CD8-positive, alpha-beta memory T cell (primary cell): ENCODE data around the gene CACNA1C. TPM values are rescaled to one million over a fixed set of nuclear protein-coding genes. Genes with fewer than 3 reads are reported as not detected.

ENCODE experiments used
- CTCF ChIA-PET: fragments of 350-600 bp; sonication (Branson Sonifier 250); formaldehyde crosslinking; loops from one replicate; lab custom pipeline; 2021; ENCODE audit warnings: antibody characterized with exemption; lab: Charles Lee
- POLR2A ChIA-PET: fragments of 350-600 bp; sonication (Branson Sonifier 250); formaldehyde crosslinking; loops from one replicate; lab custom pipeline; 2021; ENCODE audit warnings: antibody characterized with exemption; lab: Charles Lee
- DNase-seq, 5 donors: peaks; one replicate each; pipeline versions ENCODE4 v3.0.0 to v3.0.0-alpha.2; 2020 to 2022; ENCODE audit warnings: mixed read lengths in 1 of 5
- H3K27ac ChIP-seq: one replicate; pipeline ENCODE4 v1.7.0; 2013; ENCODE audit warnings: low read depth, mild to moderate bottlenecking, low read length, moderate library complexity
- H3K27me3 ChIP-seq: 2 replicates; pipeline ENCODE4 v1.7.0; 2013; ENCODE audit warnings: low read length, mild to moderate bottlenecking; ENCODE audit not compliant: insufficient read depth, poor library complexity, severe bottlenecking
- H3K36me3 ChIP-seq: 2 replicates; pipeline ENCODE4 v1.7.0; 2013; ENCODE audit warnings: mild to moderate bottlenecking, low read length, moderate library complexity; ENCODE audit not compliant: insufficient read depth
- H3K4me1 ChIP-seq: 2 replicates; pipeline ENCODE4 v1.7.0; 2013; ENCODE audit warnings: mild to moderate bottlenecking, low read length, moderate library complexity; ENCODE audit not compliant: insufficient read depth
- H3K4me3 ChIP-seq: 2 replicates; pipeline ENCODE4 v1.7.0; 2013; ENCODE audit warnings: mild to moderate bottlenecking, low read length
- H3K9me3 ChIP-seq: 2 replicates; pipeline ENCODE4 v1.7.0; 2013; ENCODE audit warnings: mild to moderate bottlenecking, low read length
- H3K27ac Mint-ChIP-seq, 8 donors: one replicate each; pipeline ENCODE4 v1.8.0; 2020 to 2021; ENCODE audit warnings: mixed read lengths in 8 of 8, mild to moderate bottlenecking in 6 of 8, inconsistent platforms in 3 of 8, moderate library complexity in 3 of 8
- H3K27me3 Mint-ChIP-seq, 2 donors: one replicate each; pipeline ENCODE4 v1.8.0; 2020 to 2021; ENCODE audit warnings: mixed read lengths in 2 of 2, mild to moderate bottlenecking in 1 of 2, moderate library complexity in 1 of 2
- H3K36me3 Mint-ChIP-seq, 3 donors: one replicate each; pipeline ENCODE4 v1.8.0; 2020 to 2021; ENCODE audit warnings: mixed read lengths in 3 of 3, inconsistent platforms in 1 of 3, mild to moderate bottlenecking in 1 of 3
- H3K4me1 Mint-ChIP-seq, 3 donors: one replicate each; pipeline ENCODE4 v1.8.0; 2020 to 2021; ENCODE audit warnings: mixed read lengths in 3 of 3, inconsistent platforms in 1 of 3, mild to moderate bottlenecking in 1 of 3
- H3K4me3 Mint-ChIP-seq, 7 donors: one replicate each; pipeline ENCODE4 v1.8.0; 2020 to 2021; ENCODE audit warnings: mixed read lengths in 7 of 7, mild to moderate bottlenecking in 6 of 7, moderate library complexity in 4 of 7, inconsistent platforms in 2 of 7
- H3K9me3 Mint-ChIP-seq, 5 donors: one replicate each; pipeline ENCODE4 v1.8.0; 2020 to 2022; ENCODE audit warnings: mixed read lengths in 5 of 5, mild to moderate bottlenecking in 3 of 5, moderate library complexity in 2 of 5, inconsistent platforms in 1 of 5
- polyA plus RNA-seq: library from polyadenylated mRNA; unstranded; fragments of 300-500 nt; fragmentation: Illumina TruSeq; gene quantifications from one replicate; pipeline ENCODE4 v1.2.3, GENCODE V29; 2021
- total RNA-seq, 2 experiments: library from RNA; stranded (reverse); gene quantifications; one replicate each; pipeline ENCODE4 v1.2.3, GENCODE V29; 2021

The CACNA1C gene
- total and polyA plus RNA-seq, 3 experiments from 2014 or later: 0.04 to 0.10 (median 0.04) TPM

GRCh38 chr12:2187195-2187945 is 134.6 kb downstream of the CACNA1C start:
- no peak overlapping the region for H3K4me3 Mint-ChIP-seq
- Histone ChIP-seq H3K4me1 (no peaks in the 10 kb centered on the region), H3K4me3 (no peak overlapping the region), H3K9me3 (no peaks in the 10 kb centered on the region), H3K27me3 (peaks cover 5% of the 10 kb centered on the region), H3K27ac (no peak overlapping the region), H3K36me3 (no peaks in the 10 kb centered on the region)
- H3K36me3 Mint-ChIP-seq: no peaks in the 10 kb centered on the region
- no peak for DNase-seq
- POLR2A ChIA-PET: no interaction called here
- peaks cover 0 to 7% (median 4%) of the 10 kb centered on the region in 3 donors for H3K4me1 Mint-ChIP-seq
- H3K27me3 Mint-ChIP-seq: peaks cover 6 to 42% of the 10 kb centered on the region in 2 donors
- no peaks in the 10 kb centered on the region for H3K9me3 Mint-ChIP-seq
- CTCF ChIA-PET: no interaction called here
- no peak overlapping the region for H3K27ac Mint-ChIP-seq

- no peak overlapping the region for H3K4me3 ChIP-seq
- ChIA-PET POLR2A (no interaction called here), CTCF (no interaction called here)
- no peaks in the 10 kb centered on the region for H3K36me3 ChIP-seq
- no peaks in the 10 kb centered on the region for H3K9me3 Mint-ChIP-seq
- H3K9me3 ChIP-seq: no peaks in the 10 kb centered on the region
- H3K4me1 ChIP-seq: no peaks in the 10 kb centered on the region
- no peak for DNase-seq
- H3K27me3 Mint-ChIP-seq: peaks cover 4 to 23% of the 10 kb centered on the region in 2 donors
- no peaks in the 10 kb centered on the region for H3K4me1 Mint-ChIP-seq
- no peak overlapping the region for H3K27ac ChIP-seq
- no peak overlapping the region for H3K27ac Mint-ChIP-seq
- no peak overlapping the region for H3K4me3 Mint-ChIP-seq
- H3K36me3 Mint-ChIP-seq: no peaks in the 10 kb centered on the region
- H3K27me3 ChIP-seq: no peaks in the 10 kb centered on the region
Measured at GRCh38 chr12:2190085-2190484, 137.3 kb downstream of the CACNA1C start.

GRCh38 chr12:2190896-2191533 is 138.2 kb downstream of the CACNA1C start:
- H3K27ac ChIP-seq: no peak overlapping the region
- Mint-ChIP-seq H3K27me3 (peaks cover 2 to 22% of the 10 kb centered on the region in 2 donors), H3K27ac (no peak overlapping the region), H3K36me3 (no peaks in the 10 kb centered on the region), H3K4me1 (no peaks in the 10 kb centered on the region), H3K9me3 (no peaks in the 10 kb centered on the region), H3K4me3 (no peak overlapping the region)
- no peak overlapping the region for H3K4me3 ChIP-seq
- no peaks in the 10 kb centered on the region for H3K27me3 ChIP-seq
- no peaks in the 10 kb centered on the region for H3K36me3 ChIP-seq
- H3K9me3 ChIP-seq: no peaks in the 10 kb centered on the region
- H3K4me1 ChIP-seq: no peaks in the 10 kb centered on the region
- CTCF ChIA-PET: no interaction called here
- no peak for DNase-seq
- POLR2A ChIA-PET: no interaction called here

- no peaks in the 10 kb centered on the region for H3K4me1 Mint-ChIP-seq
- Histone ChIP-seq H3K4me1 (no peaks in the 10 kb centered on the region), H3K9me3 (no peaks in the 10 kb centered on the region), H3K27me3 (no peaks in the 10 kb centered on the region), H3K27ac (no peak overlapping the region), H3K36me3 (no peaks in the 10 kb centered on the region), H3K4me3 (no peak overlapping the region)
- H3K4me3 Mint-ChIP-seq: no peak overlapping the region
- POLR2A ChIA-PET: no interaction called here
- no peaks in the 10 kb centered on the region for H3K36me3 Mint-ChIP-seq
- CTCF ChIA-PET: no interaction called here
- H3K9me3 Mint-ChIP-seq: no peaks in the 10 kb centered on the region
- DNase-seq: no peak
- H3K27ac Mint-ChIP-seq: no peak overlapping the region
- H3K27me3 Mint-ChIP-seq: peaks cover 2 to 17% of the 10 kb centered on the region in 2 donors
Measured at GRCh38 chr12:2191534-2192153, 138.9 kb downstream of the CACNA1C start.

- H3K36me3 ChIP-seq: no peaks in the 10 kb centered on the region
- no peaks in the 10 kb centered on the region for H3K27me3 ChIP-seq
- H3K27ac ChIP-seq: no peak overlapping the region
- no peak overlapping the region for H3K4me3 ChIP-seq
- Mint-ChIP-seq H3K4me3 (no peak overlapping the region), H3K9me3 (no peaks in the 10 kb centered on the region), H3K27ac (no peak overlapping the region), H3K27me3 (peaks cover 0 to 15% of the 10 kb centered on the region in 2 donors), H3K4me1 (no peaks in the 10 kb centered on the region), H3K36me3 (no peaks in the 10 kb centered on the region)
- DNase-seq: no peak
- H3K4me1 ChIP-seq: no peaks in the 10 kb centered on the region
- POLR2A ChIA-PET: no interaction called here
- H3K9me3 ChIP-seq: no peaks in the 10 kb centered on the region
- CTCF ChIA-PET: no interaction called here
Measured at GRCh38 chr12:2192231-2192630, 139.4 kb downstream of the CACNA1C start.

- no peak for DNase-seq
- ChIA-PET POLR2A (no interaction called here), CTCF (no interaction called here)
- H3K27ac ChIP-seq: no peak overlapping the region
- Mint-ChIP-seq H3K27ac (no peak overlapping the region), H3K4me3 (no peak overlapping the region), H3K9me3 (no peaks in the 10 kb centered on the region), H3K4me1 (no peaks in the 10 kb centered on the region), H3K36me3 (no peaks in the 10 kb centered on the region), H3K27me3 (peaks cover 1 to 23% of the 10 kb centered on the region in 2 donors)
- no peaks in the 10 kb centered on the region for H3K36me3 ChIP-seq
- H3K9me3 ChIP-seq: no peaks in the 10 kb centered on the region
- H3K4me3 ChIP-seq: no peak overlapping the region
- H3K4me1 ChIP-seq: no peaks in the 10 kb centered on the region
- no peaks in the 10 kb centered on the region for H3K27me3 ChIP-seq
Measured at GRCh38 chr12:2194060-2194459, 141.3 kb downstream of the CACNA1C start.

- POLR2A ChIA-PET: no interaction called here
- no peaks in the 10 kb centered on the region for H3K4me1 ChIP-seq
- H3K9me3 Mint-ChIP-seq: no peaks in the 10 kb centered on the region
- H3K36me3 ChIP-seq: no peaks in the 10 kb centered on the region
- H3K27me3 ChIP-seq: no peaks in the 10 kb centered on the region
- H3K9me3 ChIP-seq: no peaks in the 10 kb centered on the region
- no peaks in the 10 kb centered on the region for H3K36me3 Mint-ChIP-seq
- H3K27ac ChIP-seq: no peak overlapping the region
- no peaks in the 10 kb centered on the region for H3K4me1 Mint-ChIP-seq
- CTCF ChIA-PET: no interaction called here
- H3K4me3 Mint-ChIP-seq: no peak overlapping the region
- no peak for DNase-seq
- H3K4me3 ChIP-seq: no peak overlapping the region
- H3K27me3 Mint-ChIP-seq: peaks cover 2 to 25% of the 10 kb centered on the region in 2 donors
- H3K27ac Mint-ChIP-seq: no peak overlapping the region
Measured at GRCh38 chr12:2194571-2194970, 141.8 kb downstream of the CACNA1C start.

GRCh38 chr12:2195085-2195484 is 142.3 kb downstream of the CACNA1C start:
- Histone ChIP-seq H3K9me3 (no peaks in the 10 kb centered on the region), H3K27me3 (no peaks in the 10 kb centered on the region), H3K4me1 (no peaks in the 10 kb centered on the region), H3K27ac (no peak overlapping the region), H3K4me3 (no peak overlapping the region), H3K36me3 (no peaks in the 10 kb centered on the region)
- Mint-ChIP-seq H3K36me3 (no peaks in the 10 kb centered on the region), H3K27me3 (peaks cover 6 to 25% of the 10 kb centered on the region in 2 donors), H3K27ac (no peak overlapping the region), H3K4me3 (no peak overlapping the region), H3K9me3 (no peaks in the 10 kb centered on the region), H3K4me1 (no peaks in the 10 kb centered on the region)
- DNase-seq: no peak
- ChIA-PET POLR2A (no interaction called here), CTCF (no interaction called here)
